Mucosa of gallbladder (tissue), 1 donor: ENCODE measurements around the gene TMEM260. TPM values are rescaled to one million over a fixed set of nuclear protein-coding genes. Genes with fewer than 3 reads are reported as not detected.
"Not testable (repeated sequence)": the region's sequence is repeated elsewhere in the genome, so short reads cannot be mapped to it uniquely, and the experiment has no call there.

Source experiments
- DNase-seq: peaks from one replicate; pipeline ENCODE4 v3.0.0-alpha.2; 2020; ENCODE audit warnings: low spot score
- total RNA-seq: library from RNA; stranded (reverse); gene quantifications from one replicate; pipeline ENCODE4 v1.2.1, GENCODE V29; 2021
- donor health status: DM: no; HTN: no; CAD: no.

The TMEM260 gene
- total RNA-seq, 1 donor from 2014 or later: 31.0 TPM

- not testable (repeated sequence) for DNase-seq
Observed at GRCh38 chr14:56667290-56667689, 87.7 kb downstream of the TMEM260 start.

- no peak for DNase-seq
Observed at GRCh38 chr14:56676042-56676441, 96.4 kb downstream of the TMEM260 start.

GRCh38 chr14:56678838-56679237, 99.2 kb downstream of the TMEM260 start:
- no peak for DNase-seq

- no peak for DNase-seq
Observed at GRCh38 chr14:56686416-56686815, 106.8 kb downstream of the TMEM260 start.

- no peak for DNase-seq
Observed at GRCh38 chr14:56687123-56687522, 107.5 kb downstream of the TMEM260 start.

GRCh38 chr14:56694609-56695008, 115.0 kb downstream of the TMEM260 start:
- DNase-seq: no peak

- not testable (repeated sequence) for DNase-seq
Observed at GRCh38 chr14:56695216-56695615, 115.6 kb downstream of the TMEM260 start.

Other genes starting within 250 kb of the TMEM260 start
- not detected for gene OTX2, start 230.7 kb downstream of the TMEM260 start, total RNA-seq